ENCODE results near the gene TLCD4.
"Not testable (repeated sequence)": the region's sequence is repeated elsewhere in the genome, so short reads cannot be mapped to it uniquely, and the experiment has no call there.

The TLCD4 gene

GRCh38 chr1:95096218-95096841 lies 20.8 kb upstream of the TLCD4 start:
- no peak for DNase-seq

GRCh38 chr1:95097426-95097825 lies 19.7 kb upstream of the TLCD4 start:
- no peak for DNase-seq

- DNase-seq, result no peak
Observed at GRCh38 chr1:95098196-95098595, 19.0 kb upstream of the TLCD4 start.

- DNase-seq, result no peak
Observed at GRCh38 chr1:95108792-95109191, 8.4 kb upstream of the TLCD4 start.

GRCh38 chr1:95111014-95111413 lies 6.1 kb upstream of the TLCD4 start:
- no peak for DNase-seq

- DNase-seq, result no peak
Observed at GRCh38 chr1:95113684-95114083, 3.5 kb upstream of the TLCD4 start.

GRCh38 chr1:95115708-95116137 lies 1.4 kb upstream of the TLCD4 start:
- DNase-seq, result no peak

GRCh38 chr1:95116580-95117206 lies 462 bp upstream of the TLCD4 start:
- peak in 1 of 4 experiments; percentile 12 for DNase-seq

GRCh38 chr1:95118067-95118499 lies 928 bp downstream of the TLCD4 start:
- DNase-seq, result no peak

- DNase-seq, result no peak
Observed at GRCh38 chr1:95118710-95119109, 1.6 kb downstream of the TLCD4 start.

GRCh38 chr1:95119273-95119672 lies 2.1 kb downstream of the TLCD4 start:
- no peak for DNase-seq

GRCh38 chr1:95122151-95122697 lies 5.1 kb downstream of the TLCD4 start:
- no peak for DNase-seq

GRCh38 chr1:95124342-95124741 lies 7.2 kb downstream of the TLCD4 start:
- DNase-seq, result no peak

- no peak for DNase-seq
Observed at GRCh38 chr1:95126366-95126765, 9.2 kb downstream of the TLCD4 start.

GRCh38 chr1:95126846-95127245 lies 9.7 kb downstream of the TLCD4 start:
- no peak for DNase-seq

- DNase-seq, result no peak
Observed at GRCh38 chr1:95127380-95127779, 10.2 kb downstream of the TLCD4 start.

GRCh38 chr1:95132762-95133161 lies 15.6 kb downstream of the TLCD4 start:
- no peak for DNase-seq

- DNase-seq, result no peak
Observed at GRCh38 chr1:95133687-95134086, 16.5 kb downstream of the TLCD4 start.

- DNase-seq, result no peak
Observed at GRCh38 chr1:95138223-95138622, 21.1 kb downstream of the TLCD4 start.

GRCh38 chr1:95139039-95139438 lies 21.9 kb downstream of the TLCD4 start:
- DNase-seq, result no peak

GRCh38 chr1:95140791-95141190 lies 23.6 kb downstream of the TLCD4 start:
- DNase-seq, result no peak

GRCh38 chr1:95145493-95145892 lies 28.3 kb downstream of the TLCD4 start:
- no peak for DNase-seq

- DNase-seq, result no peak
Observed at GRCh38 chr1:95146637-95147036, 29.5 kb downstream of the TLCD4 start.

- DNase-seq, result no peak
Observed at GRCh38 chr1:95154096-95154495, 36.9 kb downstream of the TLCD4 start.

- not testable (repeated sequence) for DNase-seq
Observed at GRCh38 chr1:95165569-95165968, 48.4 kb downstream of the TLCD4 start.

Measured in activated naive CD4-positive, alpha-beta T cell (primary cell).